Gastroesophageal sphincter (tissue), 4 donors: ENCODE results near the gene DDX55. TPM values are rescaled to one million over a fixed set of nuclear protein-coding genes. Genes with fewer than 3 reads are reported as not detected.

Experiments
- small RNA-seq, 4 donors: library from RNA; depleted of rRNA; stranded (forward); fragments of <200 nt; gene quantifications; one replicate each; pipeline ENCODE3, GENCODE V24; 2016
- total RNA-seq, 4 donors: library from RNA; depleted of rRNA; stranded (reverse); fragments of >200 nt; gene quantifications; one replicate each; pipeline ENCODE4 v1.1.0, GENCODE V29; 2016

DDX55 gene
- total RNA-seq, 4 donors from 2014 or later: 15.3 to 22.6 (median 18.0) TPM

Small RNA genes within 50 kb of the gene (small RNA-seq; reads per million reads assigned to genes)
- gene SNORA9B: 0 to 0.90 (median 0) reads per million in 4 donors

Other genes with a start within 250 kb of the DDX55 start
- 10 to 100 TPM; 25.3 to 35.7 (median 33.2) TPM for gene SBNO1, start 237.3 kb upstream of the DDX55 start, total RNA-seq
- 100 to 1,000 TPM in 1 of 4 donors, 10 to 100 TPM in 3; 46.1 to 126 (median 54.8) TPM for gene KMT5A, start 218.0 kb upstream of the DDX55 start, total RNA-seq
- 1 to 10 TPM; 6.2 to 9.2 (median 7.9) TPM for gene RILPL2, start 165.4 kb upstream of the DDX55 start, total RNA-seq
- 10 to 100 TPM; 16.3 to 17.6 (median 17.5) TPM for gene SNRNP35, start 144.0 kb upstream of the DDX55 start, total RNA-seq
- 10 to 100 TPM; 10.8 to 46.1 (median 24.3) TPM for gene RILPL1, start 68.4 kb upstream of the DDX55 start, total RNA-seq
- 100 to 1,000 TPM; 117 to 139 (median 128) TPM for gene TMED2, start 17.5 kb upstream of the DDX55 start, total RNA-seq
- 100 to 1,000 TPM in 3 of 4 donors, 10 to 100 TPM in 1; 94.7 to 113 (median 106) TPM for gene EIF2B1, start 31.6 kb downstream of the DDX55 start, total RNA-seq
- gene GTF2H3, start 31.7 kb downstream of the DDX55 start, total RNA-seq: 10 to 100 TPM; 19.3 to 28.9 (median 25.2) TPM
- gene TCTN2, start 69.0 kb downstream of the DDX55 start, total RNA-seq: 1 to 10 TPM; 5.0 to 7.8 (median 7.1) TPM
- 10 to 100 TPM; 16.5 to 24.6 (median 20.0) TPM for gene ATP6V0A2, start 110.3 kb downstream of the DDX55 start, total RNA-seq
- not detected for gene DNAH10, start 160.2 kb downstream of the DDX55 start, total RNA-seq